NCI-H748 treated with DMSO at 0.1 percent for 48 hours (cell line): ENCODE results near the gene RNF187.
A peak's percentile ranks its signal among the peaks of the same experiment; 100 is the strongest.

Source experiments
- DNase-seq: peaks from one replicate; lab custom pipeline; 2025; lab: John Stamatoyannopoulos, UW

RNF187 gene

DNA sequence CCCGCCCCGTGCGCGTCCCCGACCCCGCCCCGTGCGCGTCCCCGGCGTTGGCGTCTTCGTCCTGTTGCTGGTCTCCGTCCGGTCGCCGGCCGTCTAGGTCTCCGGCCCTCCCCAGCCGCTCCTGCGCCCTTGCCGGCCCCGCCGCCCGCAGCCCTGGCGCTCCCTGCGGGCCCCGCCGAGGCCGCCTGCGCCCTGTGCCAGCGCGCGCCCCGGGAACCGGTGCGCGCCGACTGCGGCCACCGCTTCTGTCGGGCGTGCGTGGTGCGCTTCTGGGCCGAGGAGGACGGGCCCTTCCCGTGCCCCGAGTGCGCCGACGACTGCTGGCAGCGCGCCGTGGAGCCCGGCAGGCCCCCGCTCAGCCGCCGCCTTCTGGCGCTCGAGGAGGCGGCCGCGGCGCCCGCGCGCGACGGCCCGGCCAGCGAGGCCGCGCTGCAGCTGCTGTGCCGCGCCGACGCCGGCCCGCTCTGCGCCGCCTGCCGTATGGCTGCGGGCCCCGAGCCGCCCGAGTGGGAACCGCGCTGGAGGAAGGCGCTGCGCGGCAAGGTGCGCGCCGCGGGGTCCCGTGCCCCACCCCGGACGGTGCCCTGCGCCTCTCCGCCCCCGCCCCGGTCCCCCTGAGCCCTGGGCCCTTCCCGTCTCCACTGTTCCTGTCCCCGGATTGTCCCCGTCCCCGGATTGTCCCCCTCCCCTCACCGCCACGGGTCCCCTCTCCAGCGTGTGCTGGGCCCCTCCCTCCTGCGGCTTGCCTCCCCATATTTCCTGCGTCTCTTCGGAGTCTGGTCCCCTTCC lies at the start of gene RNF187:
TSS of gene RNF187 (plus strand) at position 47 of the 789 bp plus-strand sequence.
- no peak for DNase-seq

DNA sequence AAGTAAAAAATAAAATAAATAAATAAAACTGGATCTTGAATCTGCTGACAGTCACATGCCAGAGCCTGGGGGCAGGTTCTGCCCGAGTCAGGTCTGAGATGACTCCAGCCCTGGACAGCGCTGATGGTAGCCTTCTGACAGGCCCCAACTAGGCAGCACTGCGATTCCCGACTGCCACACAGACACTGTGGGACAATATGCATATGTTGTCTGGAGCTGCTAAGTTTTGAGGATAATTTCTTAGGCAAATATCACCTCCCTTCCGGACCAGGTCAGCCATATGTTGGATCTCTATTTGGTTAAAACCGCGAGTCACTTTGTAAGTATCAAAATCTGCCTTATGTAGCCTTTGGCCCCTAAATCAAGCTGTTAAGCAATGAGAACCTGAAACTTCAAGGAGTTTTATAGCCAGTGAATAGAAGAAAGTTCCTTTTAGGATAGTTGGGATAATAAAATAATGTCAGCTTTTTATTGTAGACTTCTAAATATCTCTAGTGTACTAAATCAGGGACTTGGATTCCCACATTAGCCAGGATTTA lies 49.7 kb upstream of the RNF187 start:
- DNase-seq: no peak

DNA sequence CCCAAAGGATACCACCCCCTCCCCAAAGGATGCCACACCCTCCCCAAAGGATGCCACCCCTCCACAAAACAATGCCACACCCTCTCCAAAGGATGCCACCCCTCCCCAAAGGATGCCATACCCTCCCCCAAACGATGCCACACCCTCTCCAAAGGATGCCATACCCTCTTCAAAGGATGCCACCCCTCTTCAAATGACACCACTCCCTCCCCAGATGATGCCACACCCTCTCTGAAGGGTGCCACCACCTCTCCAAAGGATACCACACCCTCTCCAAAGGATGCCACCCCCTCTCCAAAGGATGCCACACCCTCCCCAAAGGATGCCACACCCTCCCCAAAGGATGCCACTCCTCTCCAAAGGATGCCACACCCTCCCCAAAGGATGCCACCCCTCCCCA lies 48.9 kb upstream of the RNF187 start:
- DNase-seq: no peak

DNA sequence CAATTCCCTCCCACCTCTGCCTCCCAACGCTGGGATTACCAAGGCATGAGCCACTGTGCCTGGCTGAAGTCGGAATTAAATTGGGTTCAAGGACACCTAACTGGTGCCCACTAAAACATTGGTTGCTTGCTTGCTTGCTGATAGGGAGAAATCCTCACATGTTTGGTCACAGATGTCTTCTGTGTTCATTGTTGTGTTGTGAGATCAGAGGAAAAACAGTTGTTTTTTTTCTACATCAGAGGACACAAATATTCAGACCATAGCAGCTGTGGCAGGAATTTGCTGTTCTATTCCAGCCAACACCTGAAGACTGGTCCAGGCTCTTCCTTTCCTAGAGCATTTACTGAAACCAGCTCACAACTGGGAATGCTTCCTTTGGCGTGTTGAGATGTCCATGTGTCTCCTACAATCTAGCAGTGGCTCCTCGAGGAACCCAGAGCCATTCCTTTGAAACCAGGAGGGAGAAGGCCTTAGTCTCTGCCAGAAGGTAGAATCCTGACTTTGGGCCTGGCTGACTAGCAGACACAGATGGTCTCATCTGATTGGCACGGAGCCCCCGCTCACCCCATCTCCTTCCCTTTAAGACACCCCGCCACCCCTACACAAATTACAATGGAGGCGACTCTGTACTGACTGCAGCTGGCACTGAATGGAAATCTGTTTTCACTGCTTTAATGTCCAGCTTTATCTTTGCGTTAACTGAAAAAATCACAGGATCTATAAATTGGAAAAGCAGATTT lies 46.3 kb upstream of the RNF187 start:
- no peak for DNase-seq

DNA sequence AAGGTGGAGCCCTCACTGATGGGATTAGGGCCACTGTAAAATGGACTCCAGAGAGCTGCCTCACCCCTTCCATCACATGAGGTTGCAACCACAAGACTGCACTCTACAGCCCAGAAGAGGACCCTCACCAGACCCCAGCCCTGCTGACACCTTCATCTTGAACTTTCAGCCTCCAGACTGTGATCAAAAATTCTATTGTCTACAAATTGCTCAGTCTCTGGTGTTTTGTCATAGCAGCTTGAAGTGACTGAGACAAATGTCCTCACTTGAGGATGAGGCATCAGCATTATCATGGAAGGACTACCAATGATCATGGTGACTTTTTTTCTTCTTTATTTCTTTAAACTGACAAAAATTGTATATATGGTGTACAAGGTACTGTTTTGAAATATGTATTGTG lies 43.8 kb upstream of the RNF187 start:
- DNase-seq: no peak

DNA sequence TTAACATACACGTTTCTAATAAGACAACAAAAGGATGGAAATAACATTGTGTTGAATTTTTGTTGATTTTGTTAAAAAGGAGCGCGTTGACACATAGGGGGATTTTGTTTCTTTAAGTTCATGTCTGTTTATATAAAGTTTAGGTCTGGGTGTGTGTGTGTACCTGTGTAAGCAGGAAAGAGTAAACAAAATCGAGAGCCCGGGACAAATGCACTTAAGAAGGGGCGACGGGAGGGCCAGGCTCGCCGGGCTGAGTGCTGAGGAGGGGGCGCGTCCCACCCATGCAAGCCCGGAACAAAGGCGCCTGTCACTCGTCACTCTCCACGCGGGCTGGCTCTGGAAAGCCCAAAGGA lies 41.7 kb upstream of the RNF187 start:
- DNase-seq: no peak

DNA sequence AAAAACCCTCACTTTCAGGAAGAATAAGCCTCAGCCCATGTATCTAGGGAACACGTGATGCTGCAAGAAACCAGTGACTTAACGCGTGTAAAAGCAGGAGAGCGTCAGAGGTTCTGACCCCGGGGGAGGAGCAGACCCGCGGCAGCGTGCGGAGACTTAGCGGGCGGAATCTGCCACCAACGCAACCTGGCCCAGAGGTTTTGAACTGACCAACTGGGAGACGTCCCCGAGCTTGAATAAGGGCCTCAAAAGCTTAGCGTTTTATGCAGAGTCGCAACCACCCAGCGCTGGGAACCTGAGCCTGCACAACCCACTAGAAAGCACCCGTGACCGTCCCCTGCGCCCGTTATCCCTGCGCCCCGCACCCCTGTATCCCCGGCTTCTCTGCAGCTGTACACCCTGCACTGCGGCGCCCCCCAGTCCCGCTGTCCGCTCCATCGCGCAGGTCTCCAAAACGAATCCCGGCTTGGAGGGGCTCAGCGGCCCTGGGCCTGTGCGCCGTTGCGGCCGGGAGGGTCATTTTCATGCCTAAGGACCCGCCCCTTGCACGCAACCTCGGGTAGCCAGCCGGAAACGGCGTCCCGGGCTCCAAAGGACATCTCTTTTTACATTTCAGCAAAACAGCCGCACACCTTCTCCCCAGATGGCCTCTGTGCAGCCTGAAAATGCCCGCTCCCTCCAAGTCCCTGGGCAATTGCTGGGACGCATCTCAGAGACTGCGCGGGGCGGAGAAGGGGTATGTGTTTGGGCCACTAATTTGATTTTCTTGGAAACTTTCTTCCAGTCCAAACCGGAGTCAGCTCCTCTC lies 41.1 kb upstream of the RNF187 start:
- DNase-seq: no peak

DNA sequence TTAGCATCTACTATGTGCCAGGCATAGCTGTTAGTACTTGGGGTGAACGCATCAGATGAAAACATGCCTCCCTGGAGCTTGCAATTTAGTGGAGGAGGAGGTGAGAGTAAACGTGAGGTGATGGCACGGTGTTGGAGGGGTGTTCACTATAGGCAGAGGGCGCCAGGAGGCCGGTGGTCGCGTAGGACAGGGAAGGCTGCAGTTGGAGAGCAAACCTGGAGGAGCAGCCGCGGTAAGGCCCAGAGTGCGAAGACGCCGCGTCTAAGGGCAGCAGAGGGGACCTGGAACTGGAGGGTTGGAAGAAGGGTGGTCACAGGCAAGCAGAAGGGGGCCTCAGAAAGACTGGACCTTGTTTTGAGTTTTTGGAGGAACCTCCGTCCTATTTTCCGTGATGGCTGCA lies 40.3 kb upstream of the RNF187 start:
- no peak for DNase-seq

DNA sequence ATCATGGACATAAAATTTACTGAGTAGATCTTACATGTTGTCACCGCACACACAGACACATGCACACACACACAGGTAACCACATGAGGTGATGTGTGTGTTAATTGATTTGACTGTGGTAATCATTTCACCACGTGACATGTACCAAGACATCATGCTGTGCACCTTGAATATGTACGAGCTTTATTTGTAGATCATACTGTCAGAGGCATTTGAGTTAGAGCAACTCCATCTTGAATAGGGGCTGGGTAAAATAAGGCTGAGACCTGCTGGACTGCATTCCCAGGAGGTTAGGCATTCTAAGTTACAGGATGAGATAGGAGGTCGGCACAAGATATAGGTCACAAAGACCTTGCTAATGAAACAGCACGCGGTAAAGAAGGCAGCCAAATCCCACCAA lies 38.8 kb upstream of the RNF187 start:
- DNase-seq: no peak

DNA sequence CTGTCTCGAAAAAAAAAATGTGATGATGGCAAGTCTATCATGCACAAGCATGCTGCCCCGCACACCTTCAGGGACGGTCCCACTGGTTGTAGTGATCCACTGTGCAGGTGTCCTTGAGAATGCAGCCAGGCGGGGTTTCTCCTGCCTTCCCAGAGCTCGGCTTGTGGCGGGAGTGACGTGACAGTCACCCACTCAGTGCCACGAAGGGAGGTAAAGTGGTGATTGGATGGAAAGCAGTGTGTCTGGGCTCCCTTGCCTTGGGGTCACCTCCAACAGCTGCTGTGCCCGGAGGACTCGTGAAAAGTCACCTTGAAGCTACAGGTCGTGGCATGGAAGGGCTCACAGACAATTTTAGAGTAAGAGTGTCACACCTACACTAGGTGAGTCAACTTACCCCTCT lies 37.0 kb upstream of the RNF187 start:
- DNase-seq: no peak

DNA sequence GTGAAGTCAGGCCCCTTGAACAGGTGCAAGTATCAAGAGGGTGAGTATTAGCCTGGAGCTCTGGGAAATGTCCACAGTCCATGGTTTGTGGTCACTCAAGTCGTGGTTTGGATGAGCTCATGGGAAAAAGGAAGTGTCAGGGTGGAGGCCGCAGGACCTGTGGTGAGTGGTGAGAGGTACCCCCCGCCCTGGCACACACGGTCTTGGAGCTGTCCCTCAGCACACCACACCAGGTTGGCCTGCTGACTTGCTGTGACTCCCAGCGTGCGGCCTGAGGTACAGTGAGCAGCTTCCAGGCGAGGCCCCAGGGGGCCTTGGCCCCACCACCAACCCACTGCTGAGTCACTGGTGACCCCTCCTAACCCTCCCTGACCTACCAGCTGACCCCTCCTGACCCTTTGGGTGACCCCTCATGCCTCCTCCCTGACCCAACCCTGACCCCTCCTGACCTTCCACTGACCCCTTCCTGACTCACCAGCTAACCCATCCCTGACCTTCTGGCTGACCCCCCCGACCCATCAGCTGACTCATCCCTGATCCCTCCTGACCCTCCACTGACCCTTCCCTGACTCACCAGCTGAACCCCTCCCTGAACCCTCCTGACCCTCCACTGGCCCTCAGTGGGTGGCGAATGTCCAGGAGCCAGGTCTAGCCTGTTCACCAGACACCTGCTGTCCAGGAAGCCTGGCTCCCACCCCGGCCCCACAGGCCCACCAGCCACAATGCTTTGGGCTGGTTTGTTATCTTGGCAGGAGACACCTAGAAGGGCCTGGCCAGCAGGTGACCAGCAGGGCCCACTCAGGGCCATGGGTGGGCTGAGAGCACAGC lies 34.8 kb upstream of the RNF187 start:
- no peak for DNase-seq

DNA sequence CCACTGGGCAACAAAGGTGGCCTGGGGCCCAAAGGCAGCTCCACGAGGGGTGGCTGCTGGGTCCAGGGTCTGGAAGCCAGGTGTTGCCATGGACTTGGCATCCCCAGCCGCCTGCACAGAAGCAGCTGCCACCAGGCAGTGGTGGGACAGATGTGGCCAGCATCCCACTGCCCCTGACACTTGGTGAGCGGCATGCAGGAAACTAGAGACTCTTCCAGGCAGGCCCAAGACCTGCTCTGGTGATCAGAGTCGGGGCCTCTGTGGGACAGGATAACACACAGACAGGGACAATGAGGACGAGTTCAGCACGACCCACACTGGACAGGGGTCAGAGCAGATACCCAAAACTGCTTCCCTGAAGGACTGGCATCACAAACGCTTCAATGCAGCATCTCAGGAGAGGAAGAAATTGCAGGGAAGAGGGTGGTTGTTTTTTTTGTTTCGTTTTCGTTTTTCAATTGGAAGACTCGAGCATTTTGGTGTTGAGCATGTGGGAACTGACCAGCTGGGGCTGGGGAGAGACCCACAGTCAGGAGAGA lies 34.1 kb upstream of the RNF187 start:
- DNase-seq: no peak

DNA sequence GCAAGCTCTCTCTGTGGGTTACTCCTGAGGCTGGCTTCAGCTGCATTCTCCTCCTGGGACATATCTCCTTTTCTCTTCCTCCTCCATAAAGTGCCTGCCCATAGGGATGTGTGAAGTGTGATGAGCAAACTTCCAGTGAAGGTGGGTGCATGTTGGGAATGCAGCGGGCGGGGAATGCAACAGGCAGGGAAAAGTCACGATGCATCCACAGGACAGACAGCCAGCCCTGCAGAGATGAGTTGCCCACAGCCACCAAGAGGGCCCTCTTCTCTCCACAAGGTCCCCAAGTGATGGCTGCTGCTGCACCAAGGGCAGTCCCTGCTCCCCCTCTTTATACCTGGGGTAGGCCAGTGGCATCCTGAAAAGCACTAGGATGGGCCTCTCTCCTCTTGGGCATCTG lies 33.6 kb upstream of the RNF187 start:
- DNase-seq: no peak

DNA sequence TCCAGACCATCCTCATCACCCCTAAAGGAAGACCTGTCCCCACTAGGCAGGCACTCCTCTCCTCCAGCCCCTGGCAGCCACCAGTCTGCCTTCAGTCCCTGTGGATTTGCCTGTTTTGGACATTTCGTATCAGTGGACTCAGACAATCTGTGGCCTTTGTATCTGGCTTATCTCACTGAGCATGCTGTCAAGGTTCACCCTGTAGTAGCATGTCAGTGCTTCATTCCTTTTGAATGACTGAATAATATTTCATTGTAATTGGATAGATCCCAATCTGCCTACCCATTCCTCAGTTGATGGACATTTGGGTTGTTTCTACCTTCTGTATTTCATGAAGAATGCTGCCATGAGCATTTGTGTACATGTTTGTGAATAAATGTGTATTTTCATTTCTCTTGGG lies 32.9 kb upstream of the RNF187 start:
- DNase-seq: no peak

DNA sequence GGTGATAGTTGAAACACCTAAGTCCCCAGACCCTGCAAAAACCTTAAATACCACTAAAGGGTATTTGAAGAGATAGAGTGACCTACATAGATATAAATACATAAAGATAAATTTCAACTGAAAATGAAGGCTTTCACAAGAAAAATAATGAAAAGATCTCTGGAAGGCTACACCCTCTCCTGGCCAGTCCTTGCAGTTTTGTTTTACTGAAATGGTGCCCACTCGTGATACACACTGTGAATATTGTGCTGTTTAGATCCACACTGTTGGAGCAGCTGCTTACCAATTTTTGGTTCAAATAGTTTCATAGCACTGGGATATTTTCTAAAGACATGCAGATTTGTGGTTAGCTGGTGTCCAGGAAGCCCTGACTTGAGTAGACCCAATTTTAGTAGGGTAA lies 31.5 kb upstream of the RNF187 start:
- no peak for DNase-seq

DNA sequence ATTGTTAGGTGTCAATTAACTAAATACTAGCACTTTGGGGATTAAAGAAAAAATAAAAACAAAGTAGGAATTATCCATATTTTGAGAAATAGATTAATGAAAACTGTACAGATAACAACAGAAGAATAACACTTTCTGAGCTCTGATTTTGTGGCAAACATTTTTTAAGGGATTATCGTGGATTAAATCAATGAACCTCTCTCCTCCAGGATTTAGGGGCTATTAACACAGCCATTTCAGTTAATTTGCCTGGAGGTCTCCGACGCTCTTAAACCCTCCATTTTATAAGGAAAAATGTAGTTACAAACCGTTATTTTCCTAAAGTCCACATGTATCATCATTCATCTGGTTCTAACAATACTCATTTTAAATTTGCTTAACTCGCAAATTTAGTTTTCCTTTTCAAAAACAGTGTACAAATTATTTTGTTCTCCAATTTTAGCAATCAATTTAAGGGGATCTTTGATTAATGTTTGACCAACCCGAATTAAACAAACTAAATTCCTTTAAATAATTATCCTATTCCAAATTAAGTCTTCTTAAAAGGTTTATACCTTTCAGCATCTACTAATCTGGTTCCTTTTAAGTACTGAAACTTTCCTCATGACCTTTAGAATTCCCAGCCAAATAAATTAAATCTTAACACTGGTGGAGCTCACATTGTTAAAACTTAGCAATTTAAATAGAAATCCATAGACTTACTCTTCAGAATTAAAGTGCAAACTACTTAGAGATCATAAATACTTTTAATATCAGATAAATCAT lies 30.7 kb upstream of the RNF187 start:
- no peak for DNase-seq

DNA sequence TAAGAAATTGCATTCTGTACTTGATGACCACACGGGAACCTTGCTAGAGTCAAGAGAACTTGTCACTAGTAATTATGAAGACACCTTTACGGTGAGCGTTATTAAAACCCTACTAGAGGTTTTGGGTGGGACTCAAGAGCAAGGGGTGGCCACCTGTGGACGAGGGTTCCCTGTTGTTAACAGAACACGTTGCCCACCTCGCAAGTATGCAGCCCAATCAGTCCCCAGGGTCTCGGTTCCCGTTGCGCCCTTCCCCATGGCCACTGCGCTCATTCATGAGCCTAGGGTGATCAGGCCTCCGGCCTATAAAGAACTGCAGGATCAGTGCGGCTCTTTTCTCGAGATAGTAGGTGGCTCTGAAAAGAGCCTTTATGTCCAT lies 30.2 kb upstream of the RNF187 start:
- no peak for DNase-seq

DNA sequence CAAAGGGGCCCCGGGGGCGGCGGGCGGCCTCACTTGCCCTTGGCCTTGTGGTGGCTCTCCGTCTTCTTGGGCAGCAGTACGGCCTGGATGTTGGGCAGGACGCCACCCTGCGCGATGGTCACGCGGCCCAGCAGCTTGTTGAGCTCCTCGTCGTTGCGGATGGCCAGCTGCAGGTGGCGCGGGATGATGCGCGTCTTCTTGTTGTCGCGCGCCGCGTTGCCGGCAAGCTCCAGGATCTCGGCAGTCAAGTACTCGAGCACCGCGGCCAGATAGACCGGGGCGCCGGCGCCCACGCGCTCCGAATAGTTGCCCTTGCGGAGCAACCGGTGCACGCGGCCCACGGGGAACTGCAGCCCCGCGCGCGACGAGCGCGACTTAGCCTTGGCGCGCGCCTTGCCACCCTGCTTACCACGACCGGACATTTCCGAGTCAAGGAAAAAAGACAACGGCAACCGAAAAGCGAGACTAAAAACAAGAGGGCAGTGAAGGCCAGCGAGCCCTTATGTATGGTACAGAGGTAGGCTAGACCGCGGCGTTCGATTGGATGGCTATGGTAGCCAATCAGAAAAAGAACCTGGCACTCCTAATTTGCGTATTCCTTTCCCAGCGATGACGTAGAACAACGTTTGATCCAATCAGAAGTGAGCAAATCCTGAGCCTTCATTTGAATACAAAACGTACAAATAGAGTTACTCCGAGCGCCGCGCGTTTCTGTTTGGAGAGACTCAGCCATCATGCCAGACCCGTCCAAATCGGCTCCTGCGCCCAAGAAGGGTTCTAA lies 29.6 kb upstream of the RNF187 start:
- DNase-seq: peak; percentile 96

DNA sequence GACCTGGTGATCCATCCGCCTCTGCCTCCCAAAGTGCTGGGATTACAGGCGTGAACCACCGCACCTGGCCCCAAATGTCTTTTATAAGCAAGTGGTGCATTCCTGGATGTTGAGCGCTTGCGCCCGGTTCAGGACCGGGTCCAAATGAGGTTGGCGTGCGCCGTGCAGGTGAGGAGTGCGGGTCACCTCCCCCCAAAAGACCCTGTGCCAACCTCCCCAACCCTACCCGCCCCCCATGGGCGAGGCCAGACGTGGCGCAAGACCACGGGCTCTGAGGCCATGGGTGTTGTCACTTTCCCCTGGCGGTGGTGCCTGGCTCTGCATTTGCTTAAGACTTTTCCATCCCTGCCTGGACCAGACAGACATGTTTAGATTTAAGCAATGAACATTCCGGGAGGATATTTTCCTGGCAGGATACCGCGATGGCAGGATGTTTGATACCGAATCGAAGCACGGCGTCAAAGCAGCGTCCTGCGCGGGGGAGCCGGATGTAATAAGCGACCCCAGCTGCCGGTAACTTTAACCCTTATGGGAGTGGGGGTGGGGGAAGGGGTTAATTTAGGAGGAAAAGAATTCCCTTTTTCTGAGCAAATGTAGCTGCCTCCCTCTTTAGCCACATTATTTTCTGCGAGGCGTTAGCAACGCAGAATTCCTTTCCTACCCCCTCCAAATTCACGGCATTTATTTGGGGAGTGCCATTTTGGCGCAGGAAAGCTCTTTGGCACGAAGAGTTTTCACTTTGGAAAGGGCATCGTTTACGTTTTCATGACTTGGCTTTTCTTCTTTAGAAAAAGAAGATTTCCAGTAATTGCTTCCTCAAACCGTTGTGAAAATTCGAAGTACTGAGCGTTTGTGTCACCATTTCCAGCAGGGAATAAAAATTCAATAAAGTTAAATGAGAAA lies 27.8 kb upstream of the RNF187 start:
- peak; percentile 48 for DNase-seq
